D341Med (cell line): Measurements from ENCODE around the gene RGS13.
"Not testable (repeated sequence)": the region's sequence is repeated elsewhere in the genome, so short reads cannot be mapped to it uniquely, and the experiment has no call there.

Experiments used
- DNase-seq: peaks from one replicate; pipeline ENCODE4 v3.0.0; 2012; ENCODE audit warnings: low spot score

RGS13 gene

GRCh38 chr1:192678099-192678498 lies 42.2 kb downstream of the RGS13 start:
- DNase-seq, result no peak

GRCh38 chr1:192682335-192682734 lies 46.4 kb downstream of the RGS13 start:
- no peak for DNase-seq

GRCh38 chr1:192683081-192683480 lies 47.1 kb downstream of the RGS13 start:
- DNase-seq, result not testable (repeated sequence)

- DNase-seq, result no peak
Measured at GRCh38 chr1:192689459-192689858, 53.5 kb downstream of the RGS13 start.

GRCh38 chr1:192691041-192691440 lies 55.1 kb downstream of the RGS13 start:
- DNase-seq, result no peak

GRCh38 chr1:192696082-192696481 lies 60.1 kb downstream of the RGS13 start:
- no peak for DNase-seq

GRCh38 chr1:192697771-192698170 lies 61.8 kb downstream of the RGS13 start:
- DNase-seq, result no peak

- DNase-seq, result no peak
Measured at GRCh38 chr1:192698731-192699130, 62.8 kb downstream of the RGS13 start.

GRCh38 chr1:192700834-192701271 lies 64.9 kb downstream of the RGS13 start:
- DNase-seq, result no peak

GRCh38 chr1:192702212-192702902 lies 66.4 kb downstream of the RGS13 start:
- DNase-seq, result no peak

- no peak for DNase-seq
Measured at GRCh38 chr1:192703283-192704206, 67.6 kb downstream of the RGS13 start.

- no peak for DNase-seq
Measured at GRCh38 chr1:192705510-192705909, 69.6 kb downstream of the RGS13 start.

GRCh38 chr1:192706936-192707335 lies 71.0 kb downstream of the RGS13 start:
- no peak for DNase-seq

GRCh38 chr1:192707978-192708547 lies 72.1 kb downstream of the RGS13 start:
- no peak for DNase-seq

GRCh38 chr1:192709544-192709943 lies 73.6 kb downstream of the RGS13 start:
- no peak for DNase-seq
